ENCODE results near the gene TVP23B.
"Not testable (repeated sequence)": the region's sequence is repeated elsewhere in the genome, so short reads cannot be mapped to it uniquely, and the experiment has no call there.

DNA sequence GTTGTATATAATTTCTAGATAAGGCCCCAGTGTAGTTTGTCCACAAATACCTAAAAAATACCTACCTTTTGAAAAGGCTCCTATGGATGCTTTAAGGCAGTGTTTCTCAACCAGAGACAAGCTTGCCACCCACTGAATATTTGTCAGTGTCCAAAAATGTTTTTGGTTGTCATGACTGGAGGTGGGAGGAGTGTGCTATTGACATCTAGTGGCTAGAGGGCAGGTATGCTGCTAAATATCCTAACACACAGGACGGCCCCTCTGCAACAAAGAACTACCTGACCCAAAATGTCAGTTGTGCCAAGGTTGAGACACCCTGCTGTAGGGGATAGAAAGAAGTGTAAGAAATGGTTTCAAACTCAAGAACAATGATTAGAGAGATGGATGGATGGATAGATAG lies 10.4 kb downstream of the TVP23B start:
- not testable (repeated sequence) for TF ChIP-seq MAX (IDR thresholded peaks at IDR 0.05; ENCODE audit: insufficient read depth, insufficient read length); CTCF (IDR thresholded peaks at IDR 0.05; ENCODE audit: extremely low read depth in 1 of 2, insufficient read depth in 1 of 2, low read depth in 1 of 2, low read length in 2 of 2); EZH2 (IDR thresholded peaks at IDR 0.05; ENCODE audit: borderline replicate concordance, low read depth, low read length, severe bottlenecking)

Measured in endothelial cell of umbilical vein (primary cell).